Uterus (tissue), 2 donors: Measurements from ENCODE around the gene LPCAT2.

Source experiments
- POLR2A ChIP-seq, 2 donors: fragments of 450-650 bp; IDR thresholded peaks; one replicate each; pipeline ENCODE4 v1.6.1; 2016; ENCODE audit warnings: antibody characterized with exemption in 2 of 2, mild to moderate bottlenecking in 1 of 2, moderate library complexity in 1 of 2
- TF ChIP-seq, protein P1 (sequence below), 4 experiments: fragments of 200-600 bp in 2 of 4; fragments of 450-650 bp in 2 of 4; sonication (generic) in 2 of 4; IDR thresholded peaks; one replicate each; pipeline ENCODE4 v1.5.1; 2016 to 2019; ENCODE audit warnings: antibody characterized with exemption in 4 of 4, mild to moderate bottlenecking in 2 of 4, moderate library complexity in 1 of 4

DNA sequence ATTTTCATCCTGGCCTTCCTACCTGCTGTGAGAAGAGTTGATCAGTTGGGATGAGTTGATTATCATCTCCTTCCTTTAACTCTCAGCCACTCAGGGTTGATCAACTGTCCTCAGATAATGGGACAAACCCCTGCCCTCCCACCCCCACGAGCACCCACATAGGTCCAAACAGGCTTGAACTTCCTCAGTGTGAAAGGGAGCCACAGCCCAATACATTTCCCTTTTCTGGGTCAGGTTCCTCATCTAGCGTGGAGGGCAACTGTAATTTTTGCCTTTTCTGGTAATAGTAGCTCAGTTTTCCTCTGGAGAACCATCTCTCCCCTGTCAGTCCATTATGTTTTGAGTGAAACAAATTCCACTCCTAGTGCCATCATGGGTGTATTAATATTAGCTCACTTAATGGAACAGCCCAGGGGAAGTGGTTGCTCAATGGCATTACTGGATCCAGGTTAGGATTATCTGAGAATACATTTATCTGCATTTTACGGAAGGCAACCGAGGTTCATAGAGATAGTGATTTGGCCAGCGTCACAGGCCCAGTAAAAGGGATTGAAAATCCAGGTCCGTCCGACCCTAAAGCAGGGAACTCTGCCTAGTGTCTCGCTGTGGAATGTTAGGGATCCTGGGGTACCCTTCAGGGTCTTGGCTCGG is 476 bp upstream of the LPCAT2 start:
- no peak for TF ChIP-seq POLR2A (IDR thresholded peaks at IDR 0.05)
- TF ChIP-seq, protein P1, sequence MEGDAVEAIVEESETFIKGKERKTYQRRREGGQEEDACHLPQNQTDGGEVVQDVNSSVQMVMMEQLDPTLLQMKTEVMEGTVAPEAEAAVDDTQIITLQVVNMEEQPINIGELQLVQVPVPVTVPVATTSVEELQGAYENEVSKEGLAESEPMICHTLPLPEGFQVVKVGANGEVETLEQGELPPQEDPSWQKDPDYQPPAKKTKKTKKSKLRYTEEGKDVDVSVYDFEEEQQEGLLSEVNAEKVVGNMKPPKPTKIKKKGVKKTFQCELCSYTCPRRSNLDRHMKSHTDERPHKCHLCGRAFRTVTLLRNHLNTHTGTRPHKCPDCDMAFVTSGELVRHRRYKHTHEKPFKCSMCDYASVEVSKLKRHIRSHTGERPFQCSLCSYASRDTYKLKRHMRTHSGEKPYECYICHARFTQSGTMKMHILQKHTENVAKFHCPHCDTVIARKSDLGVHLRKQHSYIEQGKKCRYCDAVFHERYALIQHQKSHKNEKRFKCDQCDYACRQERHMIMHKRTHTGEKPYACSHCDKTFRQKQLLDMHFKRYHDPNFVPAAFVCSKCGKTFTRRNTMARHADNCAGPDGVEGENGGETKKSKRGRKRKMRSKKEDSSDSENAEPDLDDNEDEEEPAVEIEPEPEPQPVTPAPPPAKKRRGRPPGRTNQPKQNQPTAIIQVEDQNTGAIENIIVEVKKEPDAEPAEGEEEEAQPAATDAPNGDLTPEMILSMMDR (IDR thresholded peaks at IDR 0.05) = no peak
